Measurements from ENCODE around the gene PIGU. TPM values are rescaled to one million over a fixed set of nuclear protein-coding genes. Genes with fewer than 3 reads are reported as not detected.
A peak's percentile ranks its signal among the peaks of the same experiment; 100 is the strongest.

PIGU gene
- total and polyA plus RNA-seq, 2 of the 13 experiments (the other 11 are each of a cell fraction or from before 2014, with no cell fraction given): 45.5 to 231 TPM

GRCh38 chr20:34515484-34516246, 161.2 kb downstream of the PIGU start (continued):
- TF ChIP-seq JARID2 (CRISPR knock-in tag; IDR thresholded peaks at IDR 0.05; ENCODE audit: insufficient replicate concordance) (no peak), ZNF562 (CRISPR knock-in tag; IDR thresholded peaks at IDR 0.05; ENCODE audit: borderline replicate concordance) (no peak), NFKB2 (CRISPR knock-in tag; IDR thresholded peaks at IDR 0.05; ENCODE audit: borderline replicate concordance) (no peak), ZNF44 (CRISPR knock-in tag; IDR thresholded peaks at IDR 0.05) (no peak), ZZZ3 (CRISPR knock-in tag; IDR thresholded peaks at IDR 0.05; ENCODE audit: borderline replicate concordance) (peak; percentile 33; the same call in 1 of the 2 replicates), KLF6 (CRISPR knock-in tag; IDR thresholded peaks at IDR 0.05) (no peak), HNRNPUL1 (IDR thresholded peaks at IDR 0.05; ENCODE audit: low read depth, low read length) (no peak), ZNF589 (CRISPR knock-in tag; conservative IDR thresholded peaks at IDR 0.05) (no peak), CREB3 (CRISPR knock-in tag; IDR thresholded peaks at IDR 0.05) (no peak; the same call in 1 of the 2 replicates), SRF (IDR thresholded peaks at IDR 0.05; ENCODE audit: low read depth, low read length) (peak; percentile 82), SIX1 (CRISPR knock-in tag; IDR thresholded peaks at IDR 0.05; ENCODE audit: borderline replicate concordance) (peak; percentile 22; the same call in 1 of the 2 replicates), SOX5 (CRISPR knock-in tag; IDR thresholded peaks at IDR 0.05; ENCODE audit: borderline replicate concordance) (no peak; the same call in 1 of the 2 replicates), ZNF432 (CRISPR knock-in tag; IDR thresholded peaks at IDR 0.05; ENCODE audit: borderline replicate concordance) (no peak), HMG20A (CRISPR knock-in tag; IDR thresholded peaks at IDR 0.05; ENCODE audit: borderline replicate concordance) (no peak), KDM3A (CRISPR knock-in tag; IDR thresholded peaks at IDR 0.05; ENCODE audit: low read depth) (peak; percentile 1; the same call in 1 of the 2 replicates), TARDBP (CRISPR knock-in tag; IDR thresholded peaks at IDR 0.05) (no peak), ZSCAN31 (CRISPR knock-in tag; IDR thresholded peaks at IDR 0.05; ENCODE audit: low read depth) (peak; percentile 81), ZNF841 (CRISPR knock-in tag; IDR thresholded peaks at IDR 0.05; ENCODE audit: borderline replicate concordance) (no peak), NFYC (CRISPR knock-in tag; IDR thresholded peaks at IDR 0.05) (no peak), POLR2AphosphoS5 (IDR thresholded peaks at IDR 0.05; ENCODE audit: low read depth, low read length) (peak; percentile 45; the same call in 1 of the 2 replicates), ZFYVE20 (CRISPR knock-in tag; IDR thresholded peaks at IDR 0.05; ENCODE audit: borderline replicate concordance, low read depth) (no peak), HMGXB4 (CRISPR knock-in tag; IDR thresholded peaks at IDR 0.05; ENCODE audit: borderline replicate concordance in 1 of 2, low read depth in 1 of 2) (no peak), KDM6A (CRISPR knock-in tag; IDR thresholded peaks at IDR 0.05; ENCODE audit: low read depth) (no peak), ZFP82 (CRISPR knock-in tag; IDR thresholded peaks at IDR 0.05; ENCODE audit: borderline replicate concordance) (peak; percentile 32; the same call in 1 of the 2 replicates), CREM (IDR thresholded peaks at IDR 0.05) (no peak; the same call in 1 of the 2 replicates), CREM (CRISPR knock-in tag; IDR thresholded peaks at IDR 0.05) (no peak), CBFB (CRISPR knock-in tag; IDR thresholded peaks at IDR 0.05) (peak; percentile 2; the same call in 1 of the 2 replicates), ZNF816 (CRISPR knock-in tag; IDR thresholded peaks at IDR 0.05; ENCODE audit: borderline replicate concordance) (no peak; the same call in 1 of the 2 replicates), MXI1 (IDR thresholded peaks at IDR 0.05; ENCODE audit: borderline replicate concordance, low read depth, low read length) (no peak), ZNF672 (CRISPR knock-in tag; IDR thresholded peaks at IDR 0.05) (no peak), ZNF768 (CRISPR knock-in tag; IDR thresholded peaks at IDR 0.05) (no peak)
